HEK293T (cell line): ENCODE measurements around the gene C16orf74.

Source experiments
- BHLHE40 ChIP-seq: fragments of 450-650 bp; IDR thresholded peaks from 2 replicates; pipeline ENCODE4 v1.6.1; 2016; ENCODE audit warnings: mild to moderate bottlenecking, moderate library complexity, borderline replicate concordance
- ELF4 ChIP-seq: fragments of 450-650 bp; IDR thresholded peaks from 2 replicates; pipeline ENCODE4 v1.6.1; 2017; ENCODE audit warnings: antibody characterized with exemption
- FOXA1 ChIP-seq: fragments of 450-650 bp; IDR thresholded peaks from 2 replicates; pipeline ENCODE4 v1.6.1; 2016; ENCODE audit warnings: mild to moderate bottlenecking
- FOXM1 ChIP-seq: fragments of 450-650 bp; IDR thresholded peaks from 2 replicates; pipeline ENCODE4 v1.6.1; 2017; ENCODE audit warnings: mild to moderate bottlenecking, borderline replicate concordance
- HDGF ChIP-seq: fragments of 450-650 bp; IDR thresholded peaks from 2 replicates; pipeline ENCODE4 v1.6.1; 2017; ENCODE audit warnings: antibody characterized with exemption, borderline replicate concordance
- L3MBTL2 ChIP-seq: fragments of 450-650 bp; conservative IDR thresholded peaks from 2 replicates; pipeline ENCODE4 v1.6.1; 2016; ENCODE audit warnings: mild to moderate bottlenecking
- NFRKB ChIP-seq: fragments of 450-650 bp; IDR thresholded peaks from 2 replicates; pipeline ENCODE4 v1.6.1; 2016; ENCODE audit warnings: mild to moderate bottlenecking, moderate library complexity
- SP1 ChIP-seq: fragments of 450-650 bp; IDR thresholded peaks from 2 replicates; pipeline ENCODE4 v1.6.1; 2017
- SUZ12 ChIP-seq: fragments of 450-650 bp; IDR thresholded peaks from 2 replicates; pipeline ENCODE4 v1.6.1; 2016; ENCODE audit warnings: mild to moderate bottlenecking
- TARDBP ChIP-seq: fragments of 450-650 bp; IDR thresholded peaks from 2 replicates; pipeline ENCODE4 v1.6.1; 2016
- ZNF384 ChIP-seq: fragments of 450-650 bp; IDR thresholded peaks from 2 replicates; pipeline ENCODE4 v1.6.1; 2016

- no peak for TF ChIP-seq FOXM1
- no peak for TF ChIP-seq ELF4
- TF ChIP-seq SUZ12, result no peak
- TF ChIP-seq FOXA1, result no peak
- TF ChIP-seq L3MBTL2, result no peak
- no peak for TF ChIP-seq HDGF
- no peak for TF ChIP-seq ZNF384
- no peak for TF ChIP-seq TARDBP
- TF ChIP-seq BHLHE40, result no peak
- no peak for TF ChIP-seq SP1
- no peak for TF ChIP-seq NFRKB
Measured at GRCh38 chr16:85781695-85782370, 30.9 kb upstream of the C16orf74 start.
